COLO668 (cell line): ENCODE measurements around the gene GALNT9.
"Not testable (repeated sequence)": the region's sequence is repeated elsewhere in the genome, so short reads cannot be mapped to it uniquely, and the experiment has no call there.

Source experiments
- DNase-seq: peaks from one replicate; lab custom pipeline; 2025; ENCODE audit not compliant: unreplicated experiment; lab: John Stamatoyannopoulos, UW

The GALNT9 gene

GRCh38 chr12:132149526-132149925 lies 179.9 kb downstream of the GALNT9 start:
- not testable (repeated sequence) for DNase-seq

DNA sequence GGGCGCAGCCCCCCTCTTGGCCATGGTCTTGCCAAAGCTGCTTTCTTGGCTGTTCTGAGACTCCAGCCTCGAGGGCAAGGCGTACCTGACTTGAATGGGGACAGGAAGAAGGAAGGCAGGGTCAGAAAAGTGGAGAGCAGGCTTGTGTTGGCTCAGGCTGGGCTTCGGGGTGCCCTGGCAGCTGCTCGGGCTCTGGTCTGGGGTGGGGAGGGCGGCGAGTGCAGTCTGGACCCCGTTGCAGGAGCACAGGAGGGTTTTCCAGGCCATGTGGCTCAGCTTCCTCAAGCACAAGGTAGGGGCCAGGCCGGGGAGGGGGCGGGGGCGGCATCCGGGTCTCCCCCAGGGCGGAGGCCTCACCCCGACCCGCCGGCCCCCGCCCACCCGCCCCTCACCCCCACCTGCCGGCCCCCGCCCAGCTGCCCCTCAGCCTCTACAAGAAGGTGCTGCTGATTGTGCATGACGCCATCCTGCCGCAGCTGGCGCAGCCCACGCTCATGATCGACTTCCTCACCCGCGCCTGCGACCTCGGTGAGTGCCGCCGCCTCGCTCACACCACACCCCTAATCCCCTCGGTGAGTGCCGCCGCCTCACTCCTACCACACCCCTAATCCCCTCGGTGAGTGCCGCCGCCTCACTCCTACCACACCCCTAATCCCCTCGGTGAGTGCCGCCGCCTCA lies 180.9 kb downstream of the GALNT9 start:
- no peak for DNase-seq

DNA sequence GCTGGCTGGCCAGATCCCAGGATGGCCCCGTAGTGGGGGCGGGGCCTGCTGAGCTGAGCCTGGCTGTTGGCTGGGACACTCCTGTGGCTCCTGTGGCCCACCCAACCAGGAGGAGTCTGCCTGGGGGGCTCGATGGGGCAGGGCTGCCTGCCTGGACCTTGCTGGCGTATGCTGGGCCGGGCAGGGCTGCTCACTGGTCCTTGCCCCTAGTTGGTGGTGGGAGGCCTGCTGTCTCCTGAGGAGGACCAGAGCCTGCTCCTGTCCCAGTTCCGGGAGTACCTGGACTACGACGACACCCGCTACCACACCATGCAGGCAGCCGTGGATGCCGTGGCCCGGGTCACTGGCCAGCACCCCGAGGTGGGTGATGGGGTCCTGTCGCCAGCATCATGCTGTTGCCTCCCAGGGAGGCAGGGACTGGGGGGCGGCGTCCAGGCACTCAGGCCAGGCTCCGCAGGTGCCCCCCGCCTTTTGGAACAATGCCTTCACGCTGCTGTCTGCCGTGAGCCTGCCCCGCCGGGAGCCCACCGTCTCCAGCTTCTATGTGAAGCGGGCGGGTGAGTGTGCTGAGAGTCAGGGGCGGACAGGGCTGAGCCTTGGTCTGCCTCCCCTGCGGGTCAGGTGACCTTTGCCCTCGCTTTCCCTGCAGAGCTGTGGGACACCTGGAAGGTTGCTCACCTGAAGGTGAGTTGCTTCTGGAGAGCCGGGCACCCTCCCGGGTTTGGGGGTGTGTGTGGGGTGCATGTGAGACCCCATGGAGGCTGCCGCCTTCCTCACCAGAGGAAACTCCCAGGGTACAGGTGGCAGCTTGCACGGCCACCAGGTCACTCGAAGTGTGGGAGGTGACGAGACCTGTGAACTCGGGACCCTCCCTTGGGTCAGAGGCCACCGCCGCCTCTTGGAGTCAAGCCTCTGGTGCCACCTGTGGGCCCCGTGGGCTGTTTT lies 181.7 kb downstream of the GALNT9 start:
- DNase-seq, result no peak

- DNase-seq, result no peak
These were observed 182.5 kb downstream of the GALNT9 start for GRCh38 chr12:132146772-132147422.
